ENCODE data around the gene R3HDM2.

R3HDM2 gene

GRCh38 chr12:57465747-57466505 lies 35.1 kb upstream of the R3HDM2 start:
- DNase-seq: no peak

GRCh38 chr12:57465030-57465746 lies 34.3 kb upstream of the R3HDM2 start:
- no peak for DNase-seq

GRCh38 chr12:57464569-57464968 lies 33.7 kb upstream of the R3HDM2 start:
- no peak for DNase-seq

- DNase-seq: no peak
Measured at GRCh38 chr12:57462912-57463253, 32.0 kb upstream of the R3HDM2 start.

- peak; percentile 88 for DNase-seq
Measured at GRCh38 chr12:57462251-57462911, 31.5 kb upstream of the R3HDM2 start.

- no peak for DNase-seq
Measured at GRCh38 chr12:57461917-57462250, 31.0 kb upstream of the R3HDM2 start.

GRCh38 chr12:57461276-57461916 lies 30.6 kb upstream of the R3HDM2 start:
- peak; percentile 63 for DNase-seq

- no peak for DNase-seq
Measured at GRCh38 chr12:57460841-57461275, 30.0 kb upstream of the R3HDM2 start.

GRCh38 chr12:57460468-57460784 lies 29.6 kb upstream of the R3HDM2 start:
- no peak for DNase-seq

- DNase-seq: no peak
Measured at GRCh38 chr12:57459750-57460467, 29.1 kb upstream of the R3HDM2 start, which contains the start of gene GLI1. Gene GLI1, plus strand, starts transcription at chr12:57459785. Its CDS starts 3,907 bp downstream, at chr12:57463692.

GRCh38 chr12:57459055-57459749 lies 28.4 kb upstream of the R3HDM2 start:
- DNase-seq: peak; percentile 94

GRCh38 chr12:57458665-57459054 lies 27.8 kb upstream of the R3HDM2 start:
- no peak for DNase-seq

GRCh38 chr12:57456737-57457490 lies 26.1 kb upstream of the R3HDM2 start:
- no peak for DNase-seq

- peak; percentile 52 for DNase-seq
Measured at GRCh38 chr12:57456145-57456700, 25.4 kb upstream of the R3HDM2 start.

GRCh38 chr12:57455374-57456144 lies 24.7 kb upstream of the R3HDM2 start:
- DNase-seq: no peak

GRCh38 chr12:57454566-57455373 lies 23.9 kb upstream of the R3HDM2 start, which contains the start of gene INHBE:
Gene INHBE, plus strand, starts transcription at chr12:57455307. Its CDS starts 230 bp downstream, at chr12:57455537.
- no peak for DNase-seq

GRCh38 chr12:57454213-57454565 lies 23.3 kb upstream of the R3HDM2 start:
- no peak for DNase-seq

GRCh38 chr12:57452937-57453509 lies 22.2 kb upstream of the R3HDM2 start:
- DNase-seq: peak; percentile 40
